ENCODE data around the gene COX6B2.

Gene COX6B2

GRCh38 chr19:55324662-55325061, 29.9 kb downstream of the COX6B2 start:
- no peak overlapping the region for H4K8ac ChIP-seq (ENCODE audit: low read depth, low read length)
- no peak overlapping the region for H2BK12ac ChIP-seq (ENCODE audit: low read length)
- no peak for DNase-seq (ENCODE audit: low spot score)
- no peak overlapping the region for H4K91ac ChIP-seq (ENCODE audit: low read depth, low read length, poor library complexity)
- no peaks in the 10 kb centered on the region for H3K79me1 ChIP-seq (ENCODE audit: low read depth, low read length)
- H2BK15ac ChIP-seq (ENCODE audit: low read length): no peak overlapping the region
- H3K9ac ChIP-seq (ENCODE audit: low read depth, low read length, poor library complexity): no peak overlapping the region
- no peak overlapping the region for H3K14ac ChIP-seq (ENCODE audit: low read length)
- H3K4ac ChIP-seq (ENCODE audit: low read length): no peak overlapping the region
- no peak overlapping the region for H3K27ac ChIP-seq (replicated peaks; ENCODE audit: low read length)
- H3K18ac ChIP-seq (ENCODE audit: low read length): no peak overlapping the region
- H2BK120ac ChIP-seq (ENCODE audit: low read depth, low read length): no peak overlapping the region
- no CpG with 5 or more reads among the region's 6 CpGs for WGBS, 2 donors (ENCODE audit: extremely low coverage in 2 of 2, insufficient read length in 2 of 2, insufficient replicate concordance in 1 of 2)
- no peak overlapping the region for H3K4me3 ChIP-seq (ENCODE audit: low read length in 2 of 2)
- H3K27me3 ChIP-seq (ENCODE audit: control insufficient read depth in 3 of 3, insufficient read depth in 3 of 3, low read depth in 1 of 3, low read length in 3 of 3): peaks cover 0 to 20% (median 0%) of the 10 kb centered on the region in 3 experiments
- H3K23ac ChIP-seq (ENCODE audit: low read depth, low read length, poor library complexity): no peak overlapping the region
- H3K9me3 ChIP-seq (replicated peaks in 1 of 2; ENCODE audit: control insufficient read depth in 2 of 2, insufficient read depth in 1 of 2, low read depth in 1 of 2, low read length in 2 of 2): no peaks in the 10 kb centered on the region
- no peaks in the 10 kb centered on the region for H3K36me3 ChIP-seq (replicated peaks in 1 of 2; ENCODE audit: control insufficient read depth in 2 of 2, insufficient read depth in 2 of 2, low read length in 2 of 2)
- H3K4me1 ChIP-seq (ENCODE audit: control insufficient read depth in 2 of 2, insufficient read depth in 1 of 2, low read depth in 1 of 2, low read length in 2 of 2): peaks cover 0 to 3% of the 10 kb centered on the region in 2 donors
- no peak overlapping the region for H2AK5ac ChIP-seq (ENCODE audit: low read depth, low read length)
- H2AFZ ChIP-seq (ENCODE audit: low read length): peak overlapping the region; percentile 22
- no peak overlapping the region for H2BK5ac ChIP-seq (ENCODE audit: low read length)
- no peak overlapping the region for H3K4me2 ChIP-seq (ENCODE audit: insufficient read depth, low read length, poor library complexity, severe bottlenecking)

- H3K9ac ChIP-seq (ENCODE audit: low read depth, low read length, poor library complexity): no peak overlapping the region
- no peak for DNase-seq (ENCODE audit: low spot score)
- H2AFZ ChIP-seq (ENCODE audit: low read length): no peak overlapping the region
- no peaks in the 10 kb centered on the region for H3K79me1 ChIP-seq (ENCODE audit: low read depth, low read length)
- H3K36me3 ChIP-seq (replicated peaks in 1 of 2; ENCODE audit: control insufficient read depth in 2 of 2, insufficient read depth in 2 of 2, low read length in 2 of 2): no peaks in the 10 kb centered on the region
- no peak overlapping the region for H3K4ac ChIP-seq (ENCODE audit: low read length)
- H3K18ac ChIP-seq (ENCODE audit: low read length): no peak overlapping the region
- no peak overlapping the region for H4K8ac ChIP-seq (ENCODE audit: low read depth, low read length)
- H3K4me3 ChIP-seq (ENCODE audit: low read length in 2 of 2): no peak overlapping the region
- peaks cover 0 to 3% of the 10 kb centered on the region in 2 donors for H3K4me1 ChIP-seq (ENCODE audit: control insufficient read depth in 2 of 2, insufficient read depth in 1 of 2, low read depth in 1 of 2, low read length in 2 of 2)
- H3K4me2 ChIP-seq (ENCODE audit: insufficient read depth, low read length, poor library complexity, severe bottlenecking): no peak overlapping the region
- no CpG with 5 or more reads among the region's 12 CpGs for WGBS, 2 donors (ENCODE audit: extremely low coverage in 2 of 2, insufficient read length in 2 of 2, insufficient replicate concordance in 1 of 2)
- peaks cover 0 to 20% (median 0%) of the 10 kb centered on the region in 3 experiments for H3K27me3 ChIP-seq (ENCODE audit: control insufficient read depth in 3 of 3, insufficient read depth in 3 of 3, low read depth in 1 of 3, low read length in 3 of 3)
- no peak overlapping the region for H4K91ac ChIP-seq (ENCODE audit: low read depth, low read length, poor library complexity)
- no peak overlapping the region for H2BK15ac ChIP-seq (ENCODE audit: low read length)
- H3K23ac ChIP-seq (ENCODE audit: low read depth, low read length, poor library complexity): no peak overlapping the region
- H2BK120ac ChIP-seq (ENCODE audit: low read depth, low read length): no peak overlapping the region
- no peak overlapping the region for H3K14ac ChIP-seq (ENCODE audit: low read length)
- no peak overlapping the region for H2BK12ac ChIP-seq (ENCODE audit: low read length)
- H2AK5ac ChIP-seq (ENCODE audit: low read depth, low read length): no peak overlapping the region
- H3K27ac ChIP-seq (replicated peaks; ENCODE audit: low read length): no peak overlapping the region
- H3K9me3 ChIP-seq (replicated peaks in 1 of 2; ENCODE audit: control insufficient read depth in 2 of 2, insufficient read depth in 1 of 2, low read depth in 1 of 2, low read length in 2 of 2): no peaks in the 10 kb centered on the region
- no peak overlapping the region for H2BK5ac ChIP-seq (ENCODE audit: low read length)
Measured at GRCh38 chr19:55322204-55322885, 32.2 kb downstream of the COX6B2 start.

- Histone ChIP-seq H3K4me3 (ENCODE audit: low read length in 2 of 2) (no peak overlapping the region), H2BK15ac (ENCODE audit: low read length) (peak overlapping the region; percentile 26), H2AFZ (ENCODE audit: low read length) (peak overlapping the region; percentile 18), H4K8ac (ENCODE audit: low read depth, low read length) (no peak overlapping the region), H3K27me3 (ENCODE audit: control insufficient read depth in 3 of 3, insufficient read depth in 3 of 3, low read depth in 1 of 3, low read length in 3 of 3) (peaks cover 0 to 20% (median 0%) of the 10 kb centered on the region in 3 experiments), H3K36me3 (replicated peaks in 1 of 2; ENCODE audit: control insufficient read depth in 2 of 2, insufficient read depth in 2 of 2, low read length in 2 of 2) (no peaks in the 10 kb centered on the region), H3K9me3 (replicated peaks in 1 of 2; ENCODE audit: control insufficient read depth in 2 of 2, insufficient read depth in 1 of 2, low read depth in 1 of 2, low read length in 2 of 2) (no peaks in the 10 kb centered on the region), H3K4ac (ENCODE audit: low read length) (no peak overlapping the region), H2AK5ac (ENCODE audit: low read depth, low read length) (no peak overlapping the region), H2BK120ac (ENCODE audit: low read depth, low read length) (no peak overlapping the region), H3K27ac (replicated peaks; ENCODE audit: low read length) (no peak overlapping the region), H3K4me2 (ENCODE audit: insufficient read depth, low read length, poor library complexity, severe bottlenecking) (no peak overlapping the region), H3K9ac (ENCODE audit: low read depth, low read length, poor library complexity) (no peak overlapping the region), H3K4me1 (ENCODE audit: control insufficient read depth in 2 of 2, insufficient read depth in 1 of 2, low read depth in 1 of 2, low read length in 2 of 2) (peaks cover 0 to 3% of the 10 kb centered on the region in 2 donors), H3K14ac (ENCODE audit: low read length) (no peak overlapping the region), H4K91ac (ENCODE audit: low read depth, low read length, poor library complexity) (no peak overlapping the region), H3K79me1 (ENCODE audit: low read depth, low read length) (no peaks in the 10 kb centered on the region), H2BK12ac (ENCODE audit: low read length) (peak overlapping the region; percentile 73), H3K23ac (ENCODE audit: low read depth, low read length, poor library complexity) (no peak overlapping the region), H2BK5ac (ENCODE audit: low read length) (no peak overlapping the region), H3K18ac (ENCODE audit: low read length) (no peak overlapping the region)
- WGBS, 2 donors (ENCODE audit: extremely low coverage in 2 of 2, insufficient read length in 2 of 2, insufficient replicate concordance in 1 of 2): no CpG with 5 or more reads among the region's 9 CpGs
- DNase-seq (ENCODE audit: low spot score): no peak
Measured at GRCh38 chr19:55321466-55322137, 32.9 kb downstream of the COX6B2 start.

GRCh38 chr19:55320844-55321419, 33.6 kb downstream of the COX6B2 start:
- H3K4me1 ChIP-seq (ENCODE audit: control insufficient read depth in 2 of 2, insufficient read depth in 1 of 2, low read depth in 1 of 2, low read length in 2 of 2): peaks cover 0 to 5% of the 10 kb centered on the region in 2 donors
- H3K18ac ChIP-seq (ENCODE audit: low read length): peak overlapping the region; percentile 38
- H2BK15ac ChIP-seq (ENCODE audit: low read length): peak overlapping the region; percentile 96
- H2BK12ac ChIP-seq (ENCODE audit: low read length): peak overlapping the region; percentile 58
- H3K4me2 ChIP-seq (ENCODE audit: insufficient read depth, low read length, poor library complexity, severe bottlenecking): no peak overlapping the region
- WGBS, 2 donors (ENCODE audit: extremely low coverage in 2 of 2, insufficient read length in 2 of 2, insufficient replicate concordance in 1 of 2): no CpG with 5 or more reads among the region's 8 CpGs
- no peaks in the 10 kb centered on the region for H3K36me3 ChIP-seq (replicated peaks in 1 of 2; ENCODE audit: control insufficient read depth in 2 of 2, insufficient read depth in 2 of 2, low read length in 2 of 2)
- H3K4me3 ChIP-seq (ENCODE audit: low read length in 2 of 2): no peak overlapping the region
- peak overlapping the region; percentile 18 for H2AFZ ChIP-seq (ENCODE audit: low read length)
- H3K27ac ChIP-seq (replicated peaks; ENCODE audit: low read length): no peak overlapping the region
- DNase-seq (ENCODE audit: low spot score): no peak
- H3K23ac ChIP-seq (ENCODE audit: low read depth, low read length, poor library complexity): no peak overlapping the region
- no peak overlapping the region for H2BK120ac ChIP-seq (ENCODE audit: low read depth, low read length)
- no peaks in the 10 kb centered on the region for H3K9me3 ChIP-seq (replicated peaks in 1 of 2; ENCODE audit: control insufficient read depth in 2 of 2, insufficient read depth in 1 of 2, low read depth in 1 of 2, low read length in 2 of 2)
- no peak overlapping the region for H2BK5ac ChIP-seq (ENCODE audit: low read length)
- H3K79me1 ChIP-seq (ENCODE audit: low read depth, low read length): no peaks in the 10 kb centered on the region
- no peak overlapping the region for H4K91ac ChIP-seq (ENCODE audit: low read depth, low read length, poor library complexity)
- H3K4ac ChIP-seq (ENCODE audit: low read length): no peak overlapping the region
- no peak overlapping the region for H4K8ac ChIP-seq (ENCODE audit: low read depth, low read length)
- H3K27me3 ChIP-seq (ENCODE audit: control insufficient read depth in 3 of 3, insufficient read depth in 3 of 3, low read depth in 1 of 3, low read length in 3 of 3): peaks cover 0 to 20% (median 0%) of the 10 kb centered on the region in 3 experiments
- H3K9ac ChIP-seq (ENCODE audit: low read depth, low read length, poor library complexity): no peak overlapping the region
- no peak overlapping the region for H2AK5ac ChIP-seq (ENCODE audit: low read depth, low read length)
- no peak overlapping the region for H3K14ac ChIP-seq (ENCODE audit: low read length)
